Activated CD4-positive, alpha-beta T cell treated with anti-CD3 and anti-CD28 coated beads, Interleukin-2, amount 10 ng/mL, durations not matched to agents 7 days and 5 days (primary cell): ENCODE results near the gene CCDC33. TPM values are rescaled to one million over a fixed set of nuclear protein-coding genes. Genes with fewer than 3 reads are reported as not detected.

Experiments used
- CTCF ChIA-PET: fragments of 350-600 bp; sonication (Branson Sonifier 250); formaldehyde crosslinking; loops from one replicate; lab custom pipeline; 2021; ENCODE audit warnings: antibody characterized with exemption; lab: Charles Lee
- POLR2A ChIA-PET: fragments of 350-600 bp; sonication (Branson Sonifier 250); formaldehyde crosslinking; loops from one replicate; lab custom pipeline; 2021; ENCODE audit warnings: antibody characterized with exemption; lab: Charles Lee
- DNase-seq: peaks from one replicate; pipeline ENCODE4 v3.0.0-alpha.2; 2020
- H3K27ac Mint-ChIP-seq: one replicate; pipeline ENCODE4 v1.8.0; 2021; ENCODE audit warnings: mild to moderate bottlenecking, moderate library complexity, mixed read lengths
- H3K27me3 Mint-ChIP-seq: one replicate; pipeline ENCODE4 v1.8.0; 2021; ENCODE audit warnings: mixed read lengths
- H3K36me3 Mint-ChIP-seq: one replicate; pipeline ENCODE4 v1.8.0; 2021; ENCODE audit warnings: low read depth, mixed read lengths
- H3K4me1 Mint-ChIP-seq: one replicate; pipeline ENCODE4 v1.8.0; 2021; ENCODE audit warnings: mixed read lengths
- H3K4me3 Mint-ChIP-seq: one replicate; pipeline ENCODE4 v1.8.0; 2021; ENCODE audit warnings: mild to moderate bottlenecking, moderate library complexity, mixed read lengths
- H3K9me3 Mint-ChIP-seq: one replicate; pipeline ENCODE4 v1.8.0; 2021; ENCODE audit warnings: mixed read lengths
- total RNA-seq, 2 experiments: library from RNA; stranded (reverse); gene quantifications; one replicate each; pipeline ENCODE4 v1.2.3, GENCODE V29; 2021

CCDC33 gene
- total RNA-seq, 2 experiments from 2014 or later, result not detected

GRCh38 chr15:74367296-74367854 lies 131.2 kb downstream of the CCDC33 start, which contains the start of gene CYP11A1:
Gene CYP11A1 (minus strand): TSS chr15:74367646. CDS start chr15:74367585, 61 bp downstream.
- no peaks in the 10 kb centered on the region for H3K36me3 Mint-ChIP-seq
- ChIA-PET CTCF (interaction anchor here (0.6 kb wide), 2 partner anchors 151 to 166 kb away, joined by 3 read pairs; no protein-coding TSS in a partner anchor), POLR2A (no interaction called here)
- H3K9me3 Mint-ChIP-seq, result no peaks in the 10 kb centered on the region
- peak within 1 kb of the TSS; percentile 19 for H3K4me3 Mint-ChIP-seq
- DNase-seq, result no peak
- no peak within 1 kb of the TSS for H3K27ac Mint-ChIP-seq
- H3K27me3 Mint-ChIP-seq, result peaks cover 84% of the 10 kb centered on the region
- H3K4me1 Mint-ChIP-seq, result peaks cover 3% of the 10 kb centered on the region

- ChIA-PET CTCF (interaction anchor here (0.6 kb wide), 1 partner anchor 165 kb away, joined by 3 read pairs; no protein-coding TSS in a partner anchor), POLR2A (interaction anchor here (0.6 kb wide), 1 partner anchor 85 kb away, joined by 3 read pairs; no protein-coding TSS in a partner anchor)
- peaks cover 76% of the 10 kb centered on the region for H3K27me3 Mint-ChIP-seq
These were observed 132.0 kb downstream of the CCDC33 start for GRCh38 chr15:74368121-74368520.

GRCh38 chr15:74369084-74369745 lies 133.1 kb downstream of the CCDC33 start:
- Mint-ChIP-seq H3K27me3 (peaks cover 68% of the 10 kb centered on the region), H3K4me3 (no peak overlapping the region), H3K4me1 (peaks cover 8% of the 10 kb centered on the region), H3K27ac (no peak overlapping the region), H3K9me3 (no peaks in the 10 kb centered on the region), H3K36me3 (no peaks in the 10 kb centered on the region)
- ChIA-PET CTCF (interaction anchor here (0.6 to 1.3 kb wide), 4 partner anchors 10 to 164 kb away, joined by 3 read pairs; no protein-coding TSS in a partner anchor), POLR2A (interaction anchor here (0.6 kb wide), 1 partner anchor 84 kb away, joined by 3 read pairs; no protein-coding TSS in a partner anchor)
- DNase-seq, result no peak

More at GRCh38 chr15:74368121-74368520, 132.0 kb downstream of the CCDC33 start:
- Mint-ChIP-seq H3K27ac (no peak overlapping the region), H3K9me3 (no peaks in the 10 kb centered on the region), H3K4me1 (peaks cover 3% of the 10 kb centered on the region), H3K4me3 (no peak overlapping the region), H3K36me3 (no peaks in the 10 kb centered on the region)
- no peak for DNase-seq

- CTCF ChIA-PET, result interaction anchor here (0.6 to 1.3 kb wide), 4 partner anchors 9 to 164 kb away, joined by 3 read pairs; no protein-coding TSS in a partner anchor
- Mint-ChIP-seq H3K27me3 (peaks cover 63% of the 10 kb centered on the region), H3K27ac (no peak overlapping the region), H3K9me3 (no peaks in the 10 kb centered on the region), H3K4me3 (no peak overlapping the region), H3K4me1 (peaks cover 13% of the 10 kb centered on the region), H3K36me3 (no peaks in the 10 kb centered on the region)
- POLR2A ChIA-PET, result no interaction called here
- no peak for DNase-seq
These were observed 133.6 kb downstream of the CCDC33 start for GRCh38 chr15:74369756-74370155.

- POLR2A ChIA-PET, result no interaction called here
- Mint-ChIP-seq H3K36me3 (no peaks in the 10 kb centered on the region), H3K4me3 (no peak overlapping the region), H3K27ac (no peak overlapping the region), H3K9me3 (no peaks in the 10 kb centered on the region), H3K4me1 (peaks cover 18% of the 10 kb centered on the region), H3K27me3 (peaks cover 55% of the 10 kb centered on the region)
- CTCF ChIA-PET, result interaction anchor here (1.2 to 1.3 kb wide), 3 partner anchors 12 to 325 kb away, joined by 3 read pairs; no protein-coding TSS in a partner anchor
- no peak for DNase-seq
These were observed 134.3 kb downstream of the CCDC33 start for GRCh38 chr15:74370471-74370870.

GRCh38 chr15:74373056-74373650 lies 137.0 kb downstream of the CCDC33 start:
- Mint-ChIP-seq H3K9me3 (no peaks in the 10 kb centered on the region), H3K27ac (peak overlapping the region; percentile 65), H3K4me1 (peaks cover 20% of the 10 kb centered on the region), H3K4me3 (peak overlapping the region; percentile 79), H3K27me3 (peaks cover 33% of the 10 kb centered on the region), H3K36me3 (no peaks in the 10 kb centered on the region)
- ChIA-PET POLR2A (no interaction called here), CTCF (interaction anchor here (0.7 to 2.6 kb wide), 12 partner anchors 8 to 259 kb away, joined by 3 to 16 read pairs (median 6); no protein-coding TSS in a partner anchor)
- no peak for DNase-seq

GRCh38 chr15:74373731-74374647 lies 137.9 kb downstream of the CCDC33 start:
- CTCF ChIA-PET, result interaction anchor here (0.7 to 2.8 kb wide), 25 partner anchors 9 to 426 kb away, joined by 3 to 16 read pairs (median 4); partner anchors contain the start of gene UBL7
- Mint-ChIP-seq H3K36me3 (no peaks in the 10 kb centered on the region), H3K27ac (peak overlapping the region; percentile 65), H3K27me3 (peaks cover 26% of the 10 kb centered on the region), H3K4me1 (peaks cover 25% of the 10 kb centered on the region), H3K9me3 (no peaks in the 10 kb centered on the region), H3K4me3 (peak overlapping the region; percentile 79)
- DNase-seq, result peak; percentile 96
- POLR2A ChIA-PET, result no interaction called here

GRCh38 chr15:74374648-74375302 lies 138.6 kb downstream of the CCDC33 start:
- no peaks in the 10 kb centered on the region for H3K9me3 Mint-ChIP-seq
- ChIA-PET POLR2A (no interaction called here), CTCF (interaction anchor here (0.7 to 2.8 kb wide), 19 partner anchors 10 to 425 kb away, joined by 3 to 16 read pairs (median 4); partner anchors contain the start of gene UBL7)
- peak overlapping the region; percentile 79 for H3K4me3 Mint-ChIP-seq
- no peak for DNase-seq
- peaks cover 30% of the 10 kb centered on the region for H3K4me1 Mint-ChIP-seq
- H3K36me3 Mint-ChIP-seq, result no peaks in the 10 kb centered on the region
- H3K27me3 Mint-ChIP-seq, result peaks cover 20% of the 10 kb centered on the region
- H3K27ac Mint-ChIP-seq, result peak overlapping the region; percentile 65

GRCh38 chr15:74375303-74375693 lies 139.2 kb downstream of the CCDC33 start:
- Mint-ChIP-seq H3K27me3 (peaks cover 15% of the 10 kb centered on the region), H3K36me3 (no peaks in the 10 kb centered on the region), H3K4me3 (peak overlapping the region; percentile 79), H3K27ac (no peak overlapping the region), H3K4me1 (peaks cover 30% of the 10 kb centered on the region), H3K9me3 (no peaks in the 10 kb centered on the region)
- ChIA-PET CTCF (interaction anchor here (0.8 to 2.8 kb wide), 15 partner anchors 10 to 424 kb away, joined by 3 to 16 read pairs (median 6); no protein-coding TSS in a partner anchor), POLR2A (no interaction called here)
- DNase-seq, result peak; percentile 91

GRCh38 chr15:74376226-74376625 lies 140.1 kb downstream of the CCDC33 start:
- Mint-ChIP-seq H3K27me3 (peaks cover 9% of the 10 kb centered on the region), H3K4me3 (no peak overlapping the region), H3K9me3 (no peaks in the 10 kb centered on the region), H3K27ac (no peak overlapping the region), H3K4me1 (peaks cover 32% of the 10 kb centered on the region), H3K36me3 (no peaks in the 10 kb centered on the region)
- DNase-seq, result no peak
- ChIA-PET POLR2A (no interaction called here), CTCF (interaction anchor here (0.7 to 2.8 kb wide), 15 partner anchors 9 to 393 kb away, joined by 3 to 16 read pairs (median 6); no protein-coding TSS in a partner anchor)

GRCh38 chr15:74376825-74377581 lies 140.9 kb downstream of the CCDC33 start:
- ChIA-PET CTCF (interaction anchor here (0.8 to 2.8 kb wide), 7 partner anchors 26 to 240 kb away, joined by 3 to 8 read pairs (median 4); no protein-coding TSS in a partner anchor), POLR2A (no interaction called here)
- DNase-seq, result no peak
- no peak overlapping the region for H3K27ac Mint-ChIP-seq
- H3K9me3 Mint-ChIP-seq, result no peaks in the 10 kb centered on the region
- peaks cover 33% of the 10 kb centered on the region for H3K4me1 Mint-ChIP-seq
- no peaks in the 10 kb centered on the region for H3K36me3 Mint-ChIP-seq
- H3K27me3 Mint-ChIP-seq, result peaks cover 3% of the 10 kb centered on the region
- no peak overlapping the region for H3K4me3 Mint-ChIP-seq
